Ascending aorta (tissue), 2 donors: ENCODE measurements around the gene PHF2. TPM values are rescaled to one million over a fixed set of nuclear protein-coding genes. Genes with fewer than 3 reads are reported as not detected.
A peak's percentile ranks its signal among the peaks of the same experiment; 100 is the strongest.

Experiments used
- DNase-seq, 2 donors: peaks; one replicate each; pipeline ENCODE4 v3.0.0-alpha.2; 2019; ENCODE audit warnings: low spot score in 2 of 2
- H3K27ac ChIP-seq, 2 donors: fragments of 200-600 bp; sonication (generic); one replicate each; pipeline ENCODE4 v1.5.1; 2016 to 2017; ENCODE audit warnings: mild to moderate bottlenecking in 1 of 2
- H3K27me3 ChIP-seq: fragments of 200-600 bp; sonication (generic); one replicate; pipeline ENCODE4 v1.5.1; 2017
- H3K36me3 ChIP-seq, 2 donors: fragments of 200-600 bp; sonication (generic); one replicate each; pipeline ENCODE4 v1.5.1; 2016
- H3K4me1 ChIP-seq, 2 donors: fragments of 200-600 bp; sonication (generic); one replicate each; pipeline ENCODE4 v1.5.1; 2016 to 2017; ENCODE audit warnings: mild to moderate bottlenecking in 1 of 2
- H3K4me3 ChIP-seq, 2 donors: fragments of 200-600 bp; sonication (generic); one replicate each; pipeline ENCODE4 v1.5.1; 2016 to 2017; ENCODE audit warnings: mild to moderate bottlenecking in 1 of 2
- H3K9me3 ChIP-seq, 2 donors: fragments of 200-600 bp; sonication (generic); one replicate each; pipeline ENCODE4 v1.5.1; 2016
- CTCF ChIP-seq, 3 experiments: fragments of 200-600 bp in 2 of 3; fragments of 450-650 bp in 1 of 3; sonication (generic) in 2 of 3; IDR thresholded peaks; one replicate each; pipeline ENCODE4 v1.5.1; 2016 to 2019; ENCODE audit warnings: antibody characterized with exemption in 3 of 3, mild to moderate bottlenecking in 1 of 3, moderate library complexity in 1 of 3
- intact Hi-C: fragments of 100-400 bp; cut with DNase I; formaldehyde crosslinking; loops from one replicate; pipeline ENCODE4 v1.15.1; 2023
- total RNA-seq: library from RNA; depleted of rRNA; stranded (reverse); fragments of >200 nt; gene quantifications from one replicate; pipeline ENCODE4 v1.1.0, GENCODE V29; 2016

PHF2 gene
- total RNA-seq, 1 donor from 2014 or later = 45.1 TPM

GRCh38 chr9:93616044-93616443 lies 39.7 kb downstream of the PHF2 start:
- intact Hi-C loops = no loop called here
- H3K4me1 ChIP-seq = peaks cover 0 to 7% of the 10 kb centered on the region in 2 donors
- H3K27me3 ChIP-seq = no peaks in the 10 kb centered on the region
- H3K27ac ChIP-seq = no peak overlapping the region
- DNase-seq = no peak
- H3K4me3 ChIP-seq = no peak overlapping the region
- H3K36me3 ChIP-seq = no peaks in the 10 kb centered on the region
- H3K9me3 ChIP-seq = no peaks in the 10 kb centered on the region
- no peak for TF ChIP-seq CTCF (IDR thresholded peaks at IDR 0.05)

GRCh38 chr9:93617273-93617672 lies 40.9 kb downstream of the PHF2 start:
- TF ChIP-seq CTCF (IDR thresholded peaks at IDR 0.05) = no peak
- Histone ChIP-seq H3K9me3 (no peaks in the 10 kb centered on the region), H3K36me3 (no peaks in the 10 kb centered on the region), H3K4me1 (peaks cover 0 to 7% of the 10 kb centered on the region in 2 donors), H3K4me3 (no peak overlapping the region), H3K27ac (no peak overlapping the region), H3K27me3 (no peaks in the 10 kb centered on the region)
- peak in 1 of 2 donors; percentile 42 for DNase-seq
- intact Hi-C loops = no loop called here

DNA sequence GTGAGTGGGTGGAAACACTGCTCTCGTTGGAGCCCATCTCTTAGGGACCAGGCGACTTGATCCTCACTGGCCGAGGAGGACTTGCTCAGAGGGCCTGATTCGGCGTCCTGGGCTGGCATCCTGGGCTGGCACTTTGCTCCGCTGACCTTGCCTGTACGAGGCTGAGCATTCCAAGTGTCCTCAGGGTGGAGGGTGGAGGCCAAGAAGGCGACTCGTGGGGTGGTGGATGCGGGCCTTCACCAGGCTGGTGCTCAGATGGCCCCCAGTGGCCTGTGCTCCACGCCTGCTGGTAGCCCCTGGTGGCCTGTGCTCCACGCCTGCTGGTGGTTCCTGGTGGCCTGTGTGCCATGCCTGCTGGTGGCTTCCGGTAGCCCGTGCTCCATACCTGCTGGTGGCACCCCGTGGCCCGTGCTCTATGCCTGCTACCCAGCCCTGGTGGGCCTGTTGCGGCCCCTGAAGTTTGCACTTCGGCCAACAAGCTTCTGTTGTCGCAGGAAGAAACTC lies 42.9 kb downstream of the PHF2 start:
- no peaks in the 10 kb centered on the region for H3K27me3 ChIP-seq
- no peaks in the 10 kb centered on the region for H3K36me3 ChIP-seq
- intact Hi-C loops = no loop called here
- no peaks in the 10 kb centered on the region for H3K9me3 ChIP-seq
- no peak overlapping the region for H3K4me3 ChIP-seq
- peak in 1 of 2 donors; percentile 33 for DNase-seq
- no peak for TF ChIP-seq CTCF (IDR thresholded peaks at IDR 0.05)
- H3K27ac ChIP-seq = no peak overlapping the region
- H3K4me1 ChIP-seq = peaks cover 0 to 7% of the 10 kb centered on the region in 2 donors

- Histone ChIP-seq H3K4me1 (peaks cover 0 to 7% of the 10 kb centered on the region in 2 donors), H3K36me3 (no peaks in the 10 kb centered on the region), H3K27ac (no peak overlapping the region), H3K9me3 (no peaks in the 10 kb centered on the region), H3K27me3 (no peaks in the 10 kb centered on the region), H3K4me3 (no peak overlapping the region)
- intact Hi-C loops = no loop called here
- DNase-seq = peak in 1 of 2 donors; percentile 44
- no peak for TF ChIP-seq CTCF (IDR thresholded peaks at IDR 0.05)
Observed at GRCh38 chr9:93620041-93620506, 43.7 kb downstream of the PHF2 start.

DNA sequence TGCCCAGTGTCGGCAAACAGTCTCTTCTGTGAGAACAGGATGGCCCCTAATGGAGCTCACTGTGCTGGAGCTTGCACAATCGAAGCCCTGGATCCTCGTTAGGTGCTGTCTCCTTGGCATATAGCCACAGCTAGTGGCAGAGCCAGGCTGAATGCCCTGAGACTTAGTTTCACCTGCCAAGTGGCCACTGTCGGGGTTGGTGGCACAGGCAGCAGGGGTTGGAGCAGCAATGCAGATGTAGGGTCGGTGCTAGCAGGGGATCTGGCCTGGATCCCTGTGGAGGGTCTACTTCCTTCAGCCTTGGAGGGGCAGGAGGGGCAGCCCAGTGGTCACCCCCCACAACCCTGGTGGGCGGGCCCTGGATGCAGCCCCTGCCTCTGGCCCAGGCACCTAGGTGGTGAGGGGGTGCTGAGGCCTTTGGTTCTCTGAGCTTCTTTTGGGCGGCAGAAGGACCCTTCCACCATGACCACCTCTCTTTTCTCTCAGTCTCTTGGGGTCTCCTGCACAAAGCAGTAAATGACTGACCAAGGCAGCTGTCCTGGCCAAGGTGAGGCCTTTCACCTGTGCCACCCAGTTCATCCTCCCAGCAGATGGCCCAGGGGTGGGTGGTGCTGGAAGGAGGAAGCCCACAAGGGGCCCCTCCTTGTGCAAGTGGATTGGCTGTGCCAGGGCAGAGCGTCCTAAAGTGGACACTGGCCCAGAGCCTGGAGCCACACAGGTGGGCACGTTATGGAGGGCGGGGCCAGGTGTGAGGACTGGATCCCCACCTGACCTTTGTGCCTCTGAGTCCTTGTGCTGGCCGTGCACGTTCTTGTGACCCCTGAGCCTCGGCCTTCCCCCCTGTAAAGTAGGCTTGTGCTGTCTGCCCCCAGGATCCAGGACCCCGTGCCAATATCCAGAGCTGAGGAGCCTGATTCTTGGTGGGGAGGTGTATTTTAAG lies 44.8 kb downstream of the PHF2 start:
- TF ChIP-seq CTCF (IDR thresholded peaks at IDR 0.05) = no peak
- peaks cover 0 to 7% of the 10 kb centered on the region in 2 donors for H3K4me1 ChIP-seq

More for the DNA sequence above, 44.8 kb downstream of the PHF2 start:
- DNase-seq = peak in 1 of 2 donors; percentile 37
- Histone ChIP-seq H3K27me3 (no peaks in the 10 kb centered on the region), H3K27ac (no peak overlapping the region), H3K36me3 (no peaks in the 10 kb centered on the region), H3K4me3 (no peak overlapping the region), H3K9me3 (no peaks in the 10 kb centered on the region)
- intact Hi-C loops = no loop called here
